GM10266 (cell line): ENCODE measurements around the gene AHCYL2.
"Not testable (repeated sequence)": the region's sequence is repeated elsewhere in the genome, so short reads cannot be mapped to it uniquely, and the experiment has no call there.

ENCODE experiments used
- DNase-seq: peaks from one replicate; pipeline ENCODE4 v3.0.0; 2012; ENCODE audit errors: extremely low spot score
- CTCF ChIP-seq: IDR thresholded peaks from 2 replicates; pipeline ENCODE4 v1.5.1; 2012; ENCODE audit warnings: mild to moderate bottlenecking, low read depth; ENCODE audit not compliant: control insufficient read depth, insufficient read depth; ENCODE audit errors: missing control alignments

The AHCYL2 gene

GRCh38 chr7:129368389-129368986, 143.7 kb downstream of the AHCYL2 start:
- peak; percentile 38 for DNase-seq

GRCh38 chr7:129369447-129369846, 144.6 kb downstream of the AHCYL2 start:
- DNase-seq: not testable (repeated sequence)

More at GRCh38 chr7:129368389-129368986, 143.7 kb downstream of the AHCYL2 start:
- TF ChIP-seq CTCF: no peak

- no peak for DNase-seq
Observed at GRCh38 chr7:129370812-129371211, 146.0 kb downstream of the AHCYL2 start.

GRCh38 chr7:129371487-129371886, 146.7 kb downstream of the AHCYL2 start:
- DNase-seq: no peak
- TF ChIP-seq CTCF: no peak

More at GRCh38 chr7:129370812-129371211, 146.0 kb downstream of the AHCYL2 start:
- no peak for TF ChIP-seq CTCF

- no peak for DNase-seq
Observed at GRCh38 chr7:129373651-129374428, 149.0 kb downstream of the AHCYL2 start.

GRCh38 chr7:129375141-129375938, 150.5 kb downstream of the AHCYL2 start:
- no peak for DNase-seq
- no peak for TF ChIP-seq CTCF

More at GRCh38 chr7:129373651-129374428, 149.0 kb downstream of the AHCYL2 start:
- no peak for TF ChIP-seq CTCF

GRCh38 chr7:129376076-129376777, 151.4 kb downstream of the AHCYL2 start:
- peak; percentile 48 for DNase-seq
- TF ChIP-seq CTCF: peak; percentile 80
